ENCODE measurements around the gene GPR4. TPM values are rescaled to one million over a fixed set of nuclear protein-coding genes. Genes with fewer than 3 reads are reported as not detected.

Gene GPR4
- total RNA-seq, 1 experiment from 2014 or later = not detected

DNA sequence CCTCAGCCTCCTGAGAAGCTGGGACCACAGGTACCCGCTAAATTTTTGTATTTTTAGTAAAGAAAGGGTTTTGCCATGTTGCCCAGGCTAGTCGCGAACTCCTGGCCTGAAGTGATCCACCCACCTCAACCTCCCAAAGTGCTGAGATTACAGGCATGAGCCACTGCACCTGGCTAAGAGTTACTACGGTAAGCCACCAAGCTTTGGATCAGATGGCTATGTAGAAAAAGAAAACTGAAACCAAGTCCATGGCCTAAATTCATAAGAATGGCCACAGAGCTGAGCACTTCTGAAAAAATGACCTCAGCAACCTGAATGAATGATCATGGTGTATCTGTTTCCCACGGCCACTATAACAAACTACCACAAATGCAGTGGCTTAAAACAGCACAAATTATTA is 26.8 kb downstream of the GPR4 start:
- no peak for DNase-seq (ENCODE audit: unreplicated experiment)
- POLR2A ChIA-PET = interaction anchor here (0.9 kb wide), 1 partner anchor 9 kb away, joined by 3 read pairs; no protein-coding TSS in a partner anchor
- Mint-ChIP-seq H3K4me1 (ENCODE audit: insufficient read depth, unreplicated experiment) (peaks cover 26% of the 10 kb centered on the region), H3K9me3 (ENCODE audit: unreplicated experiment) (no peaks in the 10 kb centered on the region), H3K27me3 (ENCODE audit: insufficient read depth, unreplicated experiment) (no peaks in the 10 kb centered on the region), H3K36me3 (ENCODE audit: insufficient read depth, unreplicated experiment) (peaks cover 7% of the 10 kb centered on the region), H3K27ac (ENCODE audit: low read depth, unreplicated experiment) (peak overlapping the region; percentile 67), H3K4me3 (ENCODE audit: unreplicated experiment) (no peak overlapping the region)
- intact Hi-C loops (cut with micrococcal nuclease) = no loop called here
- TF ChIP-seq, protein P1, sequence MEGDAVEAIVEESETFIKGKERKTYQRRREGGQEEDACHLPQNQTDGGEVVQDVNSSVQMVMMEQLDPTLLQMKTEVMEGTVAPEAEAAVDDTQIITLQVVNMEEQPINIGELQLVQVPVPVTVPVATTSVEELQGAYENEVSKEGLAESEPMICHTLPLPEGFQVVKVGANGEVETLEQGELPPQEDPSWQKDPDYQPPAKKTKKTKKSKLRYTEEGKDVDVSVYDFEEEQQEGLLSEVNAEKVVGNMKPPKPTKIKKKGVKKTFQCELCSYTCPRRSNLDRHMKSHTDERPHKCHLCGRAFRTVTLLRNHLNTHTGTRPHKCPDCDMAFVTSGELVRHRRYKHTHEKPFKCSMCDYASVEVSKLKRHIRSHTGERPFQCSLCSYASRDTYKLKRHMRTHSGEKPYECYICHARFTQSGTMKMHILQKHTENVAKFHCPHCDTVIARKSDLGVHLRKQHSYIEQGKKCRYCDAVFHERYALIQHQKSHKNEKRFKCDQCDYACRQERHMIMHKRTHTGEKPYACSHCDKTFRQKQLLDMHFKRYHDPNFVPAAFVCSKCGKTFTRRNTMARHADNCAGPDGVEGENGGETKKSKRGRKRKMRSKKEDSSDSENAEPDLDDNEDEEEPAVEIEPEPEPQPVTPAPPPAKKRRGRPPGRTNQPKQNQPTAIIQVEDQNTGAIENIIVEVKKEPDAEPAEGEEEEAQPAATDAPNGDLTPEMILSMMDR (IDR thresholded peaks at IDR 0.05; ENCODE audit: unreplicated experiment) = no peak
- no TSS peak for BruUV-seq (replicated peaks)
- CTCF ChIA-PET = interaction anchor here (0.6 to 1.8 kb wide), 6 partner anchors 51 to 182 kb away, joined by 3 to 5 read pairs (median 3); no protein-coding TSS in a partner anchor

DNA sequence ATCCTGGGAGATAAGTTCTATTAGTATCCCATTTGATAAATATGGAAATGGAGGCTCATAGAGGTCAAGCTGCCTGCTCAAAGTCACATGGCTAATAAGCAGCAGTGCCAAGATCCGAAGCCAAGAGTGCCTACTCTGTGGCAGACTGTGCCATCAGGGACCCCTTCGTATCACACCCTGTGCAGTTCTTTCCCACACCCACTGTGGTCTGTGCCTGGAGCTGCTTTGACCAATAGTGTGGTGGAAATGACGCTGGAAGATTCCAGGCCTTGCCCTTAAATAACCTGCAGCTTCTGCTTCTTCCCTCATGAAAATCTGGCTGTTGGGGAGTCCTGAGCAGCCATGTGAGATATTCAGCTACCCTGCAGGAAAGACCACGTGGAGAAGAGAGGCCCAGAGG is 27.5 kb downstream of the GPR4 start:
- Mint-ChIP-seq H3K36me3 (ENCODE audit: insufficient read depth, unreplicated experiment) (peaks cover 7% of the 10 kb centered on the region), H3K9me3 (ENCODE audit: unreplicated experiment) (no peaks in the 10 kb centered on the region), H3K27me3 (ENCODE audit: insufficient read depth, unreplicated experiment) (no peaks in the 10 kb centered on the region), H3K27ac (ENCODE audit: low read depth, unreplicated experiment) (peak overlapping the region; percentile 67), H3K4me1 (ENCODE audit: insufficient read depth, unreplicated experiment) (peaks cover 33% of the 10 kb centered on the region), H3K4me3 (ENCODE audit: unreplicated experiment) (no peak overlapping the region)
- no peak for DNase-seq (ENCODE audit: unreplicated experiment)
- TF ChIP-seq, protein P1 (IDR thresholded peaks at IDR 0.05; ENCODE audit: unreplicated experiment) = no peak
- BruUV-seq (replicated peaks) = no TSS peak
- intact Hi-C loops (cut with micrococcal nuclease) = no loop called here
- CTCF ChIA-PET = interaction anchor here (0.5 to 1.6 kb wide), 5 partner anchors 50 to 182 kb away, joined by 3 to 5 read pairs (median 4); no protein-coding TSS in a partner anchor
- POLR2A ChIA-PET = interaction anchor here (0.9 kb wide), 1 partner anchor 39 kb away, joined by 3 read pairs; no protein-coding TSS in a partner anchor

DNA sequence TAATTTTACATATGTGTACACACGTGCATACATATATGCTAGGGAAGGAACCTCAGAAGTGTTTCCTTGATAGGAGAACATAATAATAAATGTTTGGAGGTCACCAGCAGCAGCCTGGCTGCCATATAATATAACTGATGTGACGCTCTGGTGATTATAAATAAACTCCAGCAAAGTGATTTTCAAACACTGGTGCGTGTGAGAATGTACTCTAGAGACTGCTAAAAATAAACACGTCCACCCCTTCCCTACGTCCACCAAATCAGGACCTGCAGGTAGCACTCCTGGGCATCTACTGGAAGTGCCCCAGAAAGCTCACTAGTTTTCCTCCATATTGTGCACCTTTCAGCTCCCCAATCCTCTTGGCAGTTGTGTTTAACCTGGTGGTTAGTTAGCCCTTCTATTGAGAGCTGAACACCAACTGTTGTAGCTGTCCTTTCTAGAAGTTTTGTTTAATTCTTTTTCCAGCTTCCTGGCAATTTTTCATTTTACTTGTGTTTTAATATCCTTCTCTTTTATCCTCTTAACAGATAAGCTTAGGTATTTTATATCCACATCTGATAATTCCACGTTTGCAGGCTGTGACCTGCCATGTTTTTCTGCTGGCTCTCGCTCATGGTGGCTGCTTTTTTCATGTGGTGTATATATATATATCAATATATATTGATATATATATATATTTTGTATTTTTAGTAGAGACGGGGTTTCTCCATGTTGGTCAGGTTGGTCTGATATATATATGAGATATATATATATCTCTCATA is 30.4 kb downstream of the GPR4 start:
- TF ChIP-seq, protein P1 (IDR thresholded peaks at IDR 0.05; ENCODE audit: unreplicated experiment) = no peak
- no peaks in the 10 kb centered on the region for H3K36me3 Mint-ChIP-seq (ENCODE audit: insufficient read depth, unreplicated experiment)
- H3K27me3 Mint-ChIP-seq (ENCODE audit: insufficient read depth, unreplicated experiment) = no peaks in the 10 kb centered on the region
- H3K9me3 Mint-ChIP-seq (ENCODE audit: unreplicated experiment) = no peaks in the 10 kb centered on the region
- no peak overlapping the region for H3K27ac Mint-ChIP-seq (ENCODE audit: low read depth, unreplicated experiment)
- H3K4me3 Mint-ChIP-seq (ENCODE audit: unreplicated experiment) = no peak overlapping the region
- ChIA-PET CTCF (interaction anchor here (0.5 to 2.1 kb wide), 6 partner anchors 11 to 93 kb away, joined by 3 to 14 read pairs (median 3); no protein-coding TSS in a partner anchor), POLR2A (interaction anchor here (0.7 to 1.1 kb wide), 3 partner anchors 12 to 29 kb away, joined by 3 read pairs; no protein-coding TSS in a partner anchor)
- DNase-seq (ENCODE audit: unreplicated experiment) = no peak
- BruUV-seq (replicated peaks) = no TSS peak
- H3K4me1 Mint-ChIP-seq (ENCODE audit: insufficient read depth, unreplicated experiment) = peaks cover 29% of the 10 kb centered on the region
- intact Hi-C loops (cut with micrococcal nuclease) = loop anchor here (2.0 kb wide), 1 partner anchor 71 kb away; no protein-coding TSS in a partner anchor

Measured in MCF 10A (cell line).